Esophagus muscularis mucosa (tissue), 4 donors: ENCODE measurements around the gene PABPN1. TPM values are rescaled to one million over a fixed set of nuclear protein-coding genes. Genes with fewer than 3 reads are reported as not detected.
A peak's percentile ranks its signal among the peaks of the same experiment; 100 is the strongest.

Experiments
- DNase-seq: peaks from one replicate; pipeline ENCODE4 v3.0.0-alpha.2; 2017; ENCODE audit errors: extremely low spot score
- H3K27ac ChIP-seq, 4 donors: fragments of 200-600 bp; sonication (generic); replicated peaks in 1 of 4; 1 replicate in 3 of 4; 2 replicates in 1 of 4; pipeline ENCODE4 v1.5.1; 2016 to 2019; ENCODE audit warnings: mild to moderate bottlenecking in 1 of 4
- H3K27me3 ChIP-seq, 4 donors: fragments of 200-600 bp; sonication (generic); one replicate each; pipeline versions ENCODE4 v1.5.1 to v1.6.0; 2016 to 2019
- H3K36me3 ChIP-seq, 4 donors: fragments of 200-600 bp; sonication (generic); one replicate each; pipeline ENCODE4 v1.5.1; 2016 to 2019
- H3K4me1 ChIP-seq, 4 donors: fragments of 200-600 bp; sonication (generic); one replicate each; pipeline ENCODE4 v1.5.1; 2016 to 2019
- H3K4me3 ChIP-seq, 4 donors: fragments of 200-600 bp; sonication (generic); 1 replicate in 2 of 4; 2 replicates in 2 of 4; pipeline ENCODE4 v1.5.1; 2016 to 2019; ENCODE audit warnings: mild to moderate bottlenecking in 4 of 4, moderate library complexity in 1 of 4
- H3K9me3 ChIP-seq, 4 donors: fragments of 200-600 bp; sonication (generic); 1 replicate in 3 of 4; 2 replicates in 1 of 4; pipeline ENCODE4 v1.5.1; 2016 to 2019
- CTCF ChIP-seq, 3 experiments: fragments of 200-600 bp in 2 of 3; fragments of 450-650 bp in 1 of 3; sonication (generic) in 2 of 3; IDR thresholded peaks; one replicate each; pipeline ENCODE4 v1.5.1; 2017 to 2019; ENCODE audit warnings: antibody characterized with exemption in 3 of 3, mild to moderate bottlenecking in 2 of 3, moderate library complexity in 1 of 3
- EP300 ChIP-seq: sonication (generic); formaldehyde crosslinking; IDR thresholded peaks from one replicate; pipeline ENCODE4 v1.6.1; 2017; ENCODE audit warnings: antibody characterized with exemption
- POLR2A ChIP-seq: fragments of 450-650 bp; IDR thresholded peaks from one replicate; pipeline ENCODE4 v1.6.1; 2017; ENCODE audit warnings: antibody characterized with exemption, moderate library complexity, mild to moderate bottlenecking, low read depth
- POLR2AphosphoS5 ChIP-seq, 2 donors: sonication (generic); formaldehyde crosslinking; IDR thresholded peaks; one replicate each; pipeline ENCODE4 v1.6.1; 2017; ENCODE audit warnings: antibody characterized with exemption in 2 of 2
- WGBS: methylation state at CpG from one replicate; pipeline ENCODE4 v1.1.5; 2018; 5-methylcytosine and 5-hydroxymethylcytosine counted together
- intact Hi-C: fragments of 100-400 bp; cut with DNase I; formaldehyde crosslinking; loops from one replicate; pipeline ENCODE4 v1.15.1; 2023
- total RNA-seq, 4 donors: library from RNA; depleted of rRNA; stranded (reverse); fragments of >200 nt; gene quantifications; one replicate each; pipeline versions ENCODE4 v1.1.0 to v1.2.1, GENCODE V29; 2016

Gene PABPN1
- total RNA-seq, 4 donors from 2014 or later = 44.6 to 68.1 (median 53.9) TPM

GRCh38 chr14:23299211-23299957 lies 21.9 kb upstream of the PABPN1 start:
- 85% methylated on average over 2 of the region's 2 CpGs for WGBS
- DNase-seq = no peak
- Histone ChIP-seq H3K4me3 (no peak overlapping the region), H3K27me3 (no peaks in the 10 kb centered on the region), H3K4me1 (peaks cover 31 to 47% (median 41%) of the 10 kb centered on the region in 4 donors), H3K9me3 (no peaks in the 10 kb centered on the region), H3K27ac (peak overlapping the region; percentile 94 to 100 (median 99)), H3K36me3 (peaks cover 0 to 23% (median 7%) of the 10 kb centered on the region in 4 donors)
- TF ChIP-seq CTCF (IDR thresholded peaks at IDR 0.05) (peak in 1 of 3 experiments; percentile 13), EP300 (no peak)
- intact Hi-C loops = no loop called here

GRCh38 chr14:23299986-23300686 lies 21.1 kb upstream of the PABPN1 start:
- no peak for TF ChIP-seq EP300
- no peak for TF ChIP-seq POLR2A
- no peak for TF ChIP-seq CTCF (IDR thresholded peaks at IDR 0.05)
- no peak for TF ChIP-seq POLR2AphosphoS5 (IDR thresholded peaks at IDR 0.05)
- WGBS = 72% methylated on average over 10 of the region's 10 CpGs
- peak overlapping the region; percentile 94 to 100 (median 99) for H3K27ac ChIP-seq
- no peak for DNase-seq
- H3K27me3 ChIP-seq = no peaks in the 10 kb centered on the region
- H3K36me3 ChIP-seq = peaks cover 0 to 23% (median 7%) of the 10 kb centered on the region in 4 donors
- H3K9me3 ChIP-seq = no peaks in the 10 kb centered on the region
- peak overlapping the region; percentile 69 to 84 (median 82) for H3K4me3 ChIP-seq
- intact Hi-C loops = loop anchor here (10.0 kb wide), 2 partner anchors 175 to 1145 kb away; partner anchors contain the start of gene SDR39U1
- H3K4me1 ChIP-seq = peaks cover 27 to 40% (median 35%) of the 10 kb centered on the region in 4 donors

GRCh38 chr14:23300687-23301223 lies 20.5 kb upstream of the PABPN1 start:
- WGBS = 1% methylated on average over 12 of the region's 13 CpGs
- H3K9me3 ChIP-seq = no peaks in the 10 kb centered on the region
- TF ChIP-seq CTCF (IDR thresholded peaks at IDR 0.05) (peak in 1 of 3 experiments; percentile 13), EP300 (no peak), POLR2A (no peak), POLR2AphosphoS5 (IDR thresholded peaks at IDR 0.05) (peak in 1 of 2 donors; percentile 66)
- peak overlapping the region; percentile 69 to 84 (median 82) for H3K4me3 ChIP-seq
- no peak for DNase-seq
- peak overlapping the region; percentile 94 to 100 (median 99) for H3K27ac ChIP-seq
- H3K27me3 ChIP-seq = no peaks in the 10 kb centered on the region
- peaks cover 0 to 23% (median 7%) of the 10 kb centered on the region in 4 donors for H3K36me3 ChIP-seq
- H3K4me1 ChIP-seq = peaks cover 30 to 41% (median 36%) of the 10 kb centered on the region in 4 donors
- intact Hi-C loops = loop anchor here (10.0 kb wide), 2 partner anchors 176 to 1144 kb away; partner anchors contain the start of gene SDR39U1

GRCh38 chr14:23301288-23301968 lies 19.8 kb upstream of the PABPN1 start:
- WGBS = 0% methylated on average over 19 of the region's 87 CpGs

More at GRCh38 chr14:23301288-23301968, 19.8 kb upstream of the PABPN1 start:
- DNase-seq = peak; percentile 99
- H3K4me1 ChIP-seq = peaks cover 35 to 47% (median 43%) of the 10 kb centered on the region in 4 donors
- no peaks in the 10 kb centered on the region for H3K27me3 ChIP-seq
- intact Hi-C loops = loop anchor here (10.0 kb wide), 2 partner anchors 177 to 1143 kb away; partner anchors contain the start of gene SDR39U1
- H3K4me3 ChIP-seq = peak overlapping the region; percentile 69 to 84 (median 82)
- peaks cover 0 to 23% (median 7%) of the 10 kb centered on the region in 4 donors for H3K36me3 ChIP-seq
- H3K9me3 ChIP-seq = no peaks in the 10 kb centered on the region
- H3K27ac ChIP-seq = peak overlapping the region; percentile 94 to 100 (median 99)
- TF ChIP-seq POLR2AphosphoS5 (IDR thresholded peaks at IDR 0.05) (peak; percentile 57 to 86), EP300 (no peak), CTCF (IDR thresholded peaks at IDR 0.05) (peak; percentile 72 to 88 (median 79)), POLR2A (peak; percentile 27)
